GM10248 (cell line): ENCODE measurements around the gene ADGRF4.

Experiments used
- CTCF ChIA-PET: fragments of 300-600 bp; sonication (Branson Sonifier 250); formaldehyde crosslinking; extraction: SDS; loops from one replicate; lab custom pipeline; 2021; ENCODE audit warnings: antibody characterized with exemption; lab: Yijun Ruan, JAX
- POLR2A ChIA-PET: fragments of 350-650 bp; sonication (Branson Sonifier 250); formaldehyde crosslinking; extraction: SDS; loops from one replicate; lab custom pipeline; 2020; ENCODE audit warnings: antibody characterized with exemption; lab: Yijun Ruan, JAX
- DNase-seq: peaks from one replicate; pipeline ENCODE4 v3.0.0; 2012; ENCODE audit errors: extremely low spot score
- CTCF ChIP-seq: IDR thresholded peaks from 2 replicates; pipeline ENCODE4 v1.5.1; 2012; ENCODE audit warnings: mild to moderate bottlenecking, low read depth; ENCODE audit errors: extremely low read depth, missing control alignments, control extremely low read depth

ADGRF4 gene

GRCh38 chr6:47722194-47722593, 23.8 kb downstream of the ADGRF4 start:
- peak; percentile 20 for DNase-seq
- no peak for TF ChIP-seq CTCF
- POLR2A ChIA-PET, result no interaction called here
- CTCF ChIA-PET, result interaction anchor here (1.5 to 4.4 kb wide), 2 partner anchors 12 to 91 kb away, joined by 4 to 23 read pairs; no protein-coding TSS in a partner anchor

- TF ChIP-seq CTCF, result no peak
- POLR2A ChIA-PET, result no interaction called here
- DNase-seq, result no peak
- CTCF ChIA-PET, result interaction anchor here (1.6 kb wide), 1 partner anchor 93 kb away, joined by 5 read pairs; no protein-coding TSS in a partner anchor
Measured at GRCh38 chr6:47724300-47724699, 25.9 kb downstream of the ADGRF4 start.

- no peak for DNase-seq
- ChIA-PET POLR2A (no interaction called here), CTCF (interaction anchor here (0.8 to 4.7 kb wide), 5 partner anchors 10 to 314 kb away, joined by 3 to 32 read pairs (median 7); no protein-coding TSS in a partner anchor)
- TF ChIP-seq CTCF, result no peak
Measured at GRCh38 chr6:47727391-47727790, 29.0 kb downstream of the ADGRF4 start.

GRCh38 chr6:47729019-47729418, 30.6 kb downstream of the ADGRF4 start:
- ChIA-PET CTCF (interaction anchor here (1.1 to 4.7 kb wide), 6 partner anchors 12 to 315 kb away, joined by 4 to 32 read pairs (median 7); no protein-coding TSS in a partner anchor), POLR2A (no interaction called here)
- no peak for DNase-seq
- TF ChIP-seq CTCF, result no peak

- CTCF ChIA-PET, result interaction anchor here (1.1 to 4.7 kb wide), 7 partner anchors 12 to 316 kb away, joined by 3 to 32 read pairs (median 6); no protein-coding TSS in a partner anchor
- no peak for DNase-seq
- POLR2A ChIA-PET, result no interaction called here
- TF ChIP-seq CTCF, result no peak
Measured at GRCh38 chr6:47729457-47729856, 31.1 kb downstream of the ADGRF4 start.

GRCh38 chr6:47733879-47734558, 35.6 kb downstream of the ADGRF4 start:
- POLR2A ChIA-PET, result no interaction called here
- TF ChIP-seq CTCF, result peak; percentile 57
- DNase-seq, result peak; percentile 24
- CTCF ChIA-PET, result interaction anchor here (0.8 to 3.0 kb wide), 34 partner anchors 8 to 359 kb away, joined by 3 to 125 read pairs (median 4); no protein-coding TSS in a partner anchor
